22Rv1 (cell line): ENCODE data around the gene TFCP2L1.

ENCODE experiments used
- H3K27ac ChIP-seq: fragments of 450-650 bp; 2 replicates; pipeline ENCODE4 v1.5.1; 2017
- CTCF ChIP-seq: fragments of 450-650 bp; IDR thresholded peaks from 2 replicates; pipeline ENCODE4 v1.5.1; 2017; ENCODE audit warnings: mild to moderate bottlenecking
- ZFX ChIP-seq: fragments of 450-650 bp; IDR thresholded peaks from 2 replicates; pipeline ENCODE4 v1.6.1; 2017; ENCODE audit warnings: antibody characterized with exemption, borderline replicate concordance

TFCP2L1 gene

DNA sequence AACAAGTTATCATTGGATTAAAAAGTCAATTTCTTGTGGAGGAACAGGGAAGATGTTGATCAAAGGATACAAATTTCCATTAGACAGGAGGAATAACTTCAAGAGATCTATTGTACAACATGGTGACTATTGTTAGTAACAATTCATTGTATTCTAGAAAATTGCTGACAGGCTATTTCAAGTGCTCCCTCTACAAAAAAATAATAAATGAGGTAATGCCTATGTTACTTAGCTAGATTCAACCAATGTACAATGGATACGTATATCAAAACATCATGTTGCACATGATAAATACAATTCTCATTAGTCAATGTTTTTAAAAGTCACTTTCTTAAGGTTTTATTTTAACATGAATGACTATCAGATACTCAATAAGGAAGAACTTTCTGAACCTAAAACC, 33.5 kb downstream of the TFCP2L1 start:
- TF ChIP-seq ZFX (no peak), CTCF (no peak)
- H3K27ac ChIP-seq = no peak overlapping the region

GRCh38 chr2:121248766-121249343, 36.1 kb downstream of the TFCP2L1 start:
- TF ChIP-seq ZFX (no peak), CTCF (no peak)
- H3K27ac ChIP-seq = no peak overlapping the region

DNA sequence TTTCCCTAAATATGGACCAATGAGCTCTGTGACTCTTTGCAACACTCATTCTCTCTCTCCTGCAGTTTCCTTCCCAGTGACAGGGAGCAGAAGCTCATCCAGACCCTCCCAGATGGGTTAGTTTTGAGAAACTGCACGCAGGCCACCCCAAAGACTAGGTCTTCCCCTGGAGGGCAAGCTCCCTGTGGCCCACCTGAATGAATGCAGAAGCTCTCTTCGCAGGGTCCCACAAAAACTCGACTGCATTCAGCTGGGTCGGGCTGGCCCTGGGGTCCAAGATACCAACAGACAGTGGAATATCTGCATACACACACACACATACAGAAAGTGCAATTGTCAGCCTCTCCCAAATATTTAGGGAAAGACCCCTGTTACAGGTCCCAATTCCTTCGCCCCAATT, 37.0 kb downstream of the TFCP2L1 start:
- no peak overlapping the region for H3K27ac ChIP-seq
- no peak for TF ChIP-seq ZFX
- no peak for TF ChIP-seq CTCF

DNA sequence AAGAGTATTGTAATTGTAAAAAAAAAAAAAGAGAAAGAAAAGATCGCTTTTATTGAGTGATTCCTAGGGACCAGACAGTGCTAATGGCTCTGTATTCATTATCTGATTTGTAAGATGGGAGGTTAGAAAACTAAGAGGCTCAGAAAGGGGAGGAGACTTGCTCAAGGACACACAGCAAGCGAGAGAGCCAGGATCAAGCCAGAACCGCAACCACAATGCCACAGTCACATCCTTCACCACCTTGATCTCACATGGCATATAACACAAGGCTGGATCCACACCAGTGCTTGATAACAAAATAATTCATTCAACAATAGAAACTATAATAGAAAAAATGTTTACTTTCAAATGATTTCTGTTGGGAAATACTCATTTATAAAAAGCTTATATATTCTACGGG, 37.5 kb downstream of the TFCP2L1 start:
- no peak for TF ChIP-seq CTCF
- TF ChIP-seq ZFX = no peak
- no peak overlapping the region for H3K27ac ChIP-seq

DNA sequence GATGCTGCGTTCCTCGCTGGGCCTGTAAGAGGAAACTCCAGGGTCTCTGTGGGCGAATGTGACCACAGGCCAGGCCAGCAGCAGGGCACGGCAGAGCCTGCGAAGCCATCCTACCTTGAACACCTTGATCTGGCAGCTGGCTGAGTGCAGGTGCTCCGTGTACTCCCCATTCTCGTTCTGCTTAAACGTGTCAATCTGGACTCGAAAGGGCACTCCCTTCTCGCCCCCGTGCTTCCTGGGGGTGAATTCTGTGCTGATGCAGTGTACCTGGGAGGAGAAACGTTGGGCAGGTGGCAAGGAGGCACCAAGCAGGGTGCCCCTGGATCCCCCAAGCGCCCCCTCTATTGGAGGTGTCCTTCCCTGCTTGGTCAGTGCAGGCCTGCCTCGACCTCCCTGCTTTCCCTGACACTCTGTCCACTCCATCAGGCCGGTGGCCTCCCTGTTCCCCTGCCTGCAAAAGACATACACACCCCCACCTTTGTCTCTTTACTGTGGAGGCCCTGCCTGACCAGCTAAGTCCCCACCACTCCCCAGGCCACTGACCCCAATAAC, 38.2 kb downstream of the TFCP2L1 start:
- no peak overlapping the region for H3K27ac ChIP-seq
- TF ChIP-seq CTCF = no peak
- TF ChIP-seq ZFX = no peak

GRCh38 chr2:121245913-121246312, 39.1 kb downstream of the TFCP2L1 start:
- TF ChIP-seq ZFX (no peak), CTCF (no peak)
- no peak overlapping the region for H3K27ac ChIP-seq

DNA sequence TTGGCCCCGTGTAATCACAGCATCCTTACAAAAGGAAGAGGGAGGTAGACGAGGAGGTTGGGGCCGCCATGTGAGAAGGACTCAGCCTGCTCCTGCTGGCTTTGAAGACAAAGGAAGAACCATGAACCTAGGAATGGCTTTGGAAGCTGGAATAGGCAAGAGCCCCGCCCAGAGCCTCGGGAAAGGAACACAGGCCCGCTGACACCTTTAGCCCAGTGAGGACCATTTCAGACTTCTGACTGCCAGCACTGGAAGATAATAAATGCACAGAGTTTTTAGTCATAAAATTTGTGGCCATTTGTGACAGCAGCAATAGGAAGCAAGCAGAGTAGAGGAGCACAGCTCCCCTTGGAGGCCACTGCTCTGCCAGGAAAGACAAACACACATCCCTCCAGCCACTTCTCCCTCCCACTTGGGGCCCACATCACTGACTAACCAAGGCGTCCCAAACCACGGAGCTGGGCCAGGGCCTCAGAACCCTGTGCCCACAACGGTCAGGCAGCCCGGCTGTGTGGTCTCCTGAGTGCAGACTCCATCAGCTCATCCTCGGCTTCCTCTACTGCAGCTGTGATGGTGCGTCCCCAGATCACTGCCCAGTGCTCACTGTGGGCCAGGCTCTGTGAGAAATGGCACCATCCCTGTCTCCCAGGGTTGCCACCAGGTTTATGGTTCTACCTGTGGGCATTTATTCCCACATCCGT, 39.7 kb downstream of the TFCP2L1 start:
- no peak for TF ChIP-seq ZFX

GRCh38 chr2:121244616-121245015, 40.4 kb downstream of the TFCP2L1 start:
- TF ChIP-seq CTCF = no peak
- TF ChIP-seq ZFX = no peak
- H3K27ac ChIP-seq = no peak overlapping the region

More for the DNA sequence above, 39.7 kb downstream of the TFCP2L1 start:
- no peak overlapping the region for H3K27ac ChIP-seq
